Measurements from ENCODE around the gene CD27. TPM values are rescaled to one million over a fixed set of nuclear protein-coding genes. Genes with fewer than 3 reads are reported as not detected.
"Not testable (repeated sequence)": the region's sequence is repeated elsewhere in the genome, so short reads cannot be mapped to it uniquely, and the experiment has no call there.

The CD27 gene
- total RNA-seq, 1 donor from 2014 or later: not detected

GRCh38 chr12:6488240-6488639 lies 43.5 kb downstream of the CD27 start:
- no peak for DNase-seq (ENCODE audit: low read depth)

GRCh38 chr12:6489449-6489848 lies 44.7 kb downstream of the CD27 start:
- no peak for DNase-seq (ENCODE audit: low read depth)

GRCh38 chr12:6490673-6491072 lies 45.9 kb downstream of the CD27 start:
- DNase-seq (ENCODE audit: low read depth): not testable (repeated sequence)

GRCh38 chr12:6492838-6493496 lies 48.2 kb downstream of the CD27 start, which contains the start of gene MRPL51:
Gene MRPL51 (minus strand): TSS chr12:6493262. CDS start chr12:6493136, 126 bp downstream.
- DNase-seq (ENCODE audit: low read depth): peak; percentile 83

GRCh38 chr12:6493497-6494257 lies 48.9 kb downstream of the CD27 start, which contains the start of gene NCAPD2:
Gene NCAPD2 (plus strand): TSS chr12:6494102. CDS start chr12:6495099, 997 bp downstream.
- peak; percentile 90 for DNase-seq (ENCODE audit: low read depth)

GRCh38 chr12:6494258-6494743 lies 49.5 kb downstream of the CD27 start:
- no peak for DNase-seq (ENCODE audit: low read depth)

DNA sequence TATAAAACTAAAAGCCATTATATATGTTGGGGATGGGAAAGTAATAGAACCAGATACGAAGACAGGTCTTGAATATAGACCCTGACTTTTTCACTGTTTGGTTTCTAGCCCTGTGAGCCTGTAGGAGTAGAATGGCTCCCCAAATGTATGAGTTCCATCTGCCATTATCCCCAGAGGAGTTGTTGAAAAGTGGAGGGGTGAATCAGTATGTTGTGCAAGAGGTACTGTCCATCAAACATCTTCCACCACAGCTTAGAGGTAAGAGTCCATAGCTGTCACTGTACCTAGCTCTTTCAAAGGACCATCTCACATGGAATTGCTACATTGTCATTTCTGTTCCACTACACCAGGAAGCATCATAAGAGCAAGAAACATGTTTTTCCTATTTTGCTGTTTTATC lies 50.2 kb downstream of the CD27 start:
- DNase-seq (ENCODE audit: low read depth): no peak

GRCh38 chr12:6497291-6497690 lies 52.5 kb downstream of the CD27 start:
- DNase-seq (ENCODE audit: low read depth): not testable (repeated sequence)

- no peak for DNase-seq (ENCODE audit: low read depth)
Observed at GRCh38 chr12:6500466-6500865, 55.7 kb downstream of the CD27 start.

Other genes starting within 250 kb of the CD27 start
- gene CD9, start 244.6 kb upstream of the CD27 start, total RNA-seq: 333 and 1,067 TPM in 2 replicates
- gene PLEKHG6, start 134.3 kb upstream of the CD27 start, total RNA-seq: 1.4 and 2.7 TPM in 2 replicates
- gene TNFRSF1A, start 102.9 kb upstream of the CD27 start, total RNA-seq: 42.5 and 159 TPM in 2 replicates
- 57.5 and 243 TPM in 2 replicates for gene SCNN1A, start 69.4 kb upstream of the CD27 start, total RNA-seq
- gene LTBR, start 60.8 kb upstream of the CD27 start, total RNA-seq: 58.5 and 103 TPM in 2 replicates
- gene TAPBPL, start 7.1 kb downstream of the CD27 start, total RNA-seq: 8.2 and 19.1 TPM in 2 replicates
- gene VAMP1, start 25.7 kb downstream of the CD27 start, total RNA-seq: 1.8 and 2.3 TPM in 2 replicates
- 57.1 and 84.9 TPM in 2 replicates for gene MRPL51, start 48.3 kb downstream of the CD27 start, total RNA-seq
- 28.1 and 138 TPM in 2 replicates for gene NCAPD2, start 49.1 kb downstream of the CD27 start, total RNA-seq
- 5,930 and 6,897 TPM in 2 replicates for gene GAPDH, start 89.6 kb downstream of the CD27 start, total RNA-seq
- gene IFFO1, start 111.1 kb downstream of the CD27 start, total RNA-seq: 3.8 and 5.2 TPM in 2 replicates
- 16.5 and 32.3 TPM in 2 replicates for gene NOP2, start 123.3 kb downstream of the CD27 start, total RNA-seq
- 228 and 358 TPM in 2 replicates for gene CHD4, start 162.4 kb downstream of the CD27 start, total RNA-seq
- gene LPAR5, start 191.0 kb downstream of the CD27 start, total RNA-seq: 0.17 TPM in 1 of 2 replicates, not detected in the other
- gene ACRBP, start 202.5 kb downstream of the CD27 start, total RNA-seq: 0.15 and 0.17 TPM in 2 replicates
- 45.3 and 67.6 TPM in 2 replicates for gene ING4, start 218.2 kb downstream of the CD27 start, total RNA-seq
- gene ZNF384, start 244.4 kb downstream of the CD27 start, total RNA-seq: 5.6 and 18.4 TPM in 2 replicates

All from renal cortical epithelial cell (primary cell).